Esophagus muscularis mucosa (tissue), 4 donors: Measurements from ENCODE around the gene SKIC8. TPM values are rescaled to one million over a fixed set of nuclear protein-coding genes. Genes with fewer than 3 reads are reported as not detected.
A peak's percentile ranks its signal among the peaks of the same experiment; 100 is the strongest.

Experiments used
- DNase-seq: peaks from one replicate; pipeline ENCODE4 v3.0.0-alpha.2; 2017; ENCODE audit errors: extremely low spot score
- H3K27ac ChIP-seq, 4 donors: fragments of 200-600 bp; sonication (generic); replicated peaks in 1 of 4; 1 replicate in 3 of 4; 2 replicates in 1 of 4; pipeline ENCODE4 v1.5.1; 2016 to 2019; ENCODE audit warnings: mild to moderate bottlenecking in 1 of 4
- H3K27me3 ChIP-seq, 4 donors: fragments of 200-600 bp; sonication (generic); one replicate each; pipeline versions ENCODE4 v1.5.1 to v1.6.0; 2016 to 2019
- H3K36me3 ChIP-seq, 4 donors: fragments of 200-600 bp; sonication (generic); one replicate each; pipeline ENCODE4 v1.5.1; 2016 to 2019
- H3K4me1 ChIP-seq, 4 donors: fragments of 200-600 bp; sonication (generic); one replicate each; pipeline ENCODE4 v1.5.1; 2016 to 2019
- H3K4me3 ChIP-seq, 4 donors: fragments of 200-600 bp; sonication (generic); 1 replicate in 2 of 4; 2 replicates in 2 of 4; pipeline ENCODE4 v1.5.1; 2016 to 2019; ENCODE audit warnings: mild to moderate bottlenecking in 4 of 4, moderate library complexity in 1 of 4
- H3K9me3 ChIP-seq, 4 donors: fragments of 200-600 bp; sonication (generic); 1 replicate in 3 of 4; 2 replicates in 1 of 4; pipeline ENCODE4 v1.5.1; 2016 to 2019
- EP300 ChIP-seq: sonication (generic); formaldehyde crosslinking; IDR thresholded peaks from one replicate; pipeline ENCODE4 v1.6.1; 2017; ENCODE audit warnings: antibody characterized with exemption
- POLR2A ChIP-seq: fragments of 450-650 bp; IDR thresholded peaks from one replicate; pipeline ENCODE4 v1.6.1; 2017; ENCODE audit warnings: antibody characterized with exemption, moderate library complexity, mild to moderate bottlenecking, low read depth
- POLR2AphosphoS5 ChIP-seq, 2 donors: sonication (generic); formaldehyde crosslinking; IDR thresholded peaks; one replicate each; pipeline ENCODE4 v1.6.1; 2017; ENCODE audit warnings: antibody characterized with exemption in 2 of 2
- WGBS: methylation state at CpG from one replicate; pipeline ENCODE4 v1.1.5; 2018; 5-methylcytosine and 5-hydroxymethylcytosine counted together
- intact Hi-C: fragments of 100-400 bp; cut with DNase I; formaldehyde crosslinking; loops from one replicate; pipeline ENCODE4 v1.15.1; 2023
- total RNA-seq, 4 donors: library from RNA; depleted of rRNA; stranded (reverse); fragments of >200 nt; gene quantifications; one replicate each; pipeline versions ENCODE4 v1.1.0 to v1.2.1, GENCODE V29; 2016
- TF ChIP-seq, protein P1 (sequence below), 3 experiments: fragments of 200-600 bp in 2 of 3; fragments of 450-650 bp in 1 of 3; sonication (generic) in 2 of 3; IDR thresholded peaks; one replicate each; pipeline ENCODE4 v1.5.1; 2017 to 2019; ENCODE audit warnings: antibody characterized with exemption in 3 of 3, mild to moderate bottlenecking in 2 of 3, moderate library complexity in 1 of 3

The SKIC8 gene
- 10 to 100 TPM; 34.7 to 52.7 (median 42.7) TPM for total RNA-seq

DNA sequence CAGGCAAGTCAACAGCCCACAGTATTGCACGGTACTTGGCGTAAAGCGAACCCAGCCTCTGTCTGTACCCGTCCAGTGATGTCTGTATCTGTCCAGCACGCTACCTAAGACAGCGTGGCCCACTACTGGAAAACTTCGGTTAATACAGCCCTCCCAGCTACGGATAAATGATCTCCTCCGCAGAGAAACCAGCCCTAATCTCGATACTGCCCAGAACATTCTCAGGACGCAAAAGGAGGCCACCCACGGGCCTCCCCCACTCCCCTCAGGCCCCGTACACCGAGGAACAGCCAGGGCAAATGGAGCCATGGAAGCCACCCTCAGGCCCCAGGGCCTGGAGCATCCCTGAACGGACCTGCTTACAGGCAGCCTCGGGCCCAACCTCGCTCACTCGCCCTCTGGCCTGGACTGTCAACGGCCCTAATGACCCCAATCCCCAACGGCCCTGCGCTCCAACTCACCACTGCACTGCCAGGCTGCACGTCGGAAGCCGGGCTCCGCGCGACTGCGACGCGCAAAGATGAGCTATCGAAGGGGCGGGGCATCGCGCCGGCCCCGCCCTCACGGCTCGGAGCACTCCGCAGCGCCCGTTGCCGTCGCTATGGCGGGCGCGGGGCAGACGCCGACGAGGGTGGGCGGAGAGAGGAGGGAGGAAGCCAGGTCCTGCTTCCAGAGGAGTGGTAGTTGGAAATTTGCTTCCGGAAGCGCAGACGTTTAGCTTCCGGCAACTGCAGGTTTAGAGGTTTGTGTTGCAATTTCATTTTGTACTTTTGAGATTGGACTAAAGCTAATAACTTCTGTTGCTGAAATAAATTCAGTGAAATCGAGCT lies at the start of gene SKIC8:
Gene SKIC8 (minus strand): TSS at position 509 of the 830 bp plus-strand sequence. CDS start 3,923 bp downstream, outside the sequence.
- H3K4me1 ChIP-seq, result peaks cover 15 to 25% (median 20%) of the 10 kb centered on the region in 4 donors
- TF ChIP-seq POLR2AphosphoS5 (IDR thresholded peaks at IDR 0.05) (peak; percentile 96), POLR2A (peak; percentile 56), EP300 (no peak)
- TF ChIP-seq, protein P1, sequence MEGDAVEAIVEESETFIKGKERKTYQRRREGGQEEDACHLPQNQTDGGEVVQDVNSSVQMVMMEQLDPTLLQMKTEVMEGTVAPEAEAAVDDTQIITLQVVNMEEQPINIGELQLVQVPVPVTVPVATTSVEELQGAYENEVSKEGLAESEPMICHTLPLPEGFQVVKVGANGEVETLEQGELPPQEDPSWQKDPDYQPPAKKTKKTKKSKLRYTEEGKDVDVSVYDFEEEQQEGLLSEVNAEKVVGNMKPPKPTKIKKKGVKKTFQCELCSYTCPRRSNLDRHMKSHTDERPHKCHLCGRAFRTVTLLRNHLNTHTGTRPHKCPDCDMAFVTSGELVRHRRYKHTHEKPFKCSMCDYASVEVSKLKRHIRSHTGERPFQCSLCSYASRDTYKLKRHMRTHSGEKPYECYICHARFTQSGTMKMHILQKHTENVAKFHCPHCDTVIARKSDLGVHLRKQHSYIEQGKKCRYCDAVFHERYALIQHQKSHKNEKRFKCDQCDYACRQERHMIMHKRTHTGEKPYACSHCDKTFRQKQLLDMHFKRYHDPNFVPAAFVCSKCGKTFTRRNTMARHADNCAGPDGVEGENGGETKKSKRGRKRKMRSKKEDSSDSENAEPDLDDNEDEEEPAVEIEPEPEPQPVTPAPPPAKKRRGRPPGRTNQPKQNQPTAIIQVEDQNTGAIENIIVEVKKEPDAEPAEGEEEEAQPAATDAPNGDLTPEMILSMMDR (IDR thresholded peaks at IDR 0.05), result no peak
- peaks cover 0 to 11% (median 4%) of the 10 kb centered on the region in 4 donors for H3K27me3 ChIP-seq
- peak within 1 kb of the TSS; percentile 79 to 89 (median 82) for H3K27ac ChIP-seq
- no peaks in the 10 kb centered on the region for H3K9me3 ChIP-seq
- peak; percentile 95 for DNase-seq
- H3K36me3 ChIP-seq, result peaks cover 0 to 15% (median 10%) of the 10 kb centered on the region in 4 donors
- intact Hi-C loops, result no loop called here
- 2% methylated on average over 19 of the region's 55 CpGs for WGBS
- peak within 1 kb of the TSS; percentile 77 to 95 (median 78) for H3K4me3 ChIP-seq

DNA sequence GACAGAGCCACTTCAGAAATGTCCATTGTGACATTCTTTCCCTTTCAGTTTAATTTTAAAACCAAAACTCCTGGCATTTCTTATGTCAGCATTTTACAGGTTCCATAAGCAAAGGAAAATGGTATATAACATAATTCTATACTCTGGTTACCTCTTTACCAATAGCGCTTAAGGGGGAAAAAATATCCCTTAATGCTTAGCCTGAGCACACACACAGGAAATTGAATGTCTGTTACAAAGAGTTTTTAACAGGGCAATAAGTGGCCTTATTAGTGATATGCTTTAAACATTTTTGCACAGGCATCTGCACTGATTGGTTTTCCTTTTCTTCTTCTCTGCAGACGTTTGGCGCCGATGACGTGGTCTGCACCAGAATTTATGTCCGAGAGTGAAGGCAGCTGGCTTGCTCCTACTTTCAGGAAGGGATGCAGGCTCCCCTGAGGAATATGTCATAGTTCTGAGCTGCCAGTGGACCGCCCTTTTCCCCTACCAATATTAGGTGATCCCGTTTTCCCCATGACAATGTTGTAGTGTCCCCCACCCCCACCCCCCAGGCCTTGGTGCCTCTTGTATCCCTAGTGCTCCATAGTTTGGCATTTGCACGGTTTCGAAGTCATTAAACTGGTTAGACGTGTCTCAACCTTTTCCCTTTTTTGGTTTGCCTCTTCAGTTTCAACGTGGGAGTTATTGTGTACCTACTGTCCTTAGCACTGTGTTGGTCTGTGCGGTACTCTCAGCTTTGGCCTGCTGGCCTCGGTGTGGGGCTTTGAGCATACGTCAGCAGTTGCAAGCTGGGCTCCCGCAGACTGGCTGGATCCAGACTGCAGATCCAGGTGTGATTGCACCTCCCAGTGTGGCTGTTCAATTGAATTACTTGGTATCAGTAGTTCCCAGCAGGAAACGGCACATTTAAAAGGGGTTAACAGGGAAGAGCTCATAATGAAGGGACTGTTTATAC lies 48.5 kb upstream of the SKIC8 start:
- WGBS, result 67% methylated on average over 17 of the region's 17 CpGs
- intact Hi-C loops, result no loop called here
- H3K4me1 ChIP-seq, result no peaks in the 10 kb centered on the region
- H3K4me3 ChIP-seq, result no peak overlapping the region
- peaks cover 0 to 51% (median 0%) of the 10 kb centered on the region in 4 donors for H3K27me3 ChIP-seq
- H3K9me3 ChIP-seq, result no peaks in the 10 kb centered on the region
- no peak for DNase-seq
- TF ChIP-seq EP300 (no peak), POLR2AphosphoS5 (IDR thresholded peaks at IDR 0.05) (no peak), POLR2A (no peak)
- TF ChIP-seq, protein P1 (IDR thresholded peaks at IDR 0.05), result no peak
- no peaks in the 10 kb centered on the region for H3K36me3 ChIP-seq
- no peak overlapping the region for H3K27ac ChIP-seq

DNA sequence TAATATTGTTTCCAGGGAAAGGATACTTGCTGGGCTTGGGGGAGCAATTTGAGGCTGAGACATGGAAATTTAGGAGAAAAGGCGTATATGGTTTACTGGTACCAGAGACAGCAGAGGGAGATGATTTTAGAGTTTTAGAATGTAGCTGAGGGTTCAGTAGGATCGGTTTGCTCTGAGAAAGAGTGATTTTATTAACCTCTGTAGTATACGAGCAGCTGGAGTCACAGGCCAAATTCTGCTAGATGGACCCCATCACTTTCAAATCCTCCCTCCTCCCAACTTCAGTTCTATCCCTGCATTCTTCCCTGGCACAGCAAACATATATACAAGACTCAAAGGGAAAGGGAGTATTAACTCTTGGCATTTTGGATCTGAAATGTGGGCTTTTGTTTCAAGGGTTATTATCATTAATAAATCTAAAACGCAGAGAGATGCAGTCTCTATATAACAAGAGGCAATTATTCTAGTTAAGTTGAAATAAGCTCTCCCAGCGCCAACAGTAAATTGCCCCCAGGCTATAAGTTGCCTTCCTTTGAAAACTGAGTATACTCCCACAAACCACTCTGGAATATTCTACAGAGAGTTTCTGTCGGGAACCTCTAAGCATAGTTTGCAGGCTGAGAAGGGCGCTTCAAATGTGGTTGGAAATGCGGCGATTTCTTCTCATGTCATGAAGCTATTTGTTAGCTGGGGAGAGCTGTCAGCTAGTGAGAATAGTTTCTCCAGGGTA lies 46.2 kb upstream of the SKIC8 start:
- no peak overlapping the region for H3K27ac ChIP-seq
- H3K4me3 ChIP-seq, result no peak overlapping the region
- H3K36me3 ChIP-seq, result no peaks in the 10 kb centered on the region
- TF ChIP-seq, protein P1 (IDR thresholded peaks at IDR 0.05), result no peak
- TF ChIP-seq EP300, result no peak
- no peak for TF ChIP-seq POLR2A
- TF ChIP-seq POLR2AphosphoS5 (IDR thresholded peaks at IDR 0.05), result no peak
- no peaks in the 10 kb centered on the region for H3K9me3 ChIP-seq
- WGBS, result 83% methylated on average over 9 of the region's 9 CpGs
- no peak for DNase-seq
- peaks cover 0 to 68% (median 10%) of the 10 kb centered on the region in 4 donors for H3K27me3 ChIP-seq
- intact Hi-C loops, result no loop called here
- H3K4me1 ChIP-seq, result peaks cover under 1 to 10% (median 8%) of the 10 kb centered on the region in 4 donors

DNA sequence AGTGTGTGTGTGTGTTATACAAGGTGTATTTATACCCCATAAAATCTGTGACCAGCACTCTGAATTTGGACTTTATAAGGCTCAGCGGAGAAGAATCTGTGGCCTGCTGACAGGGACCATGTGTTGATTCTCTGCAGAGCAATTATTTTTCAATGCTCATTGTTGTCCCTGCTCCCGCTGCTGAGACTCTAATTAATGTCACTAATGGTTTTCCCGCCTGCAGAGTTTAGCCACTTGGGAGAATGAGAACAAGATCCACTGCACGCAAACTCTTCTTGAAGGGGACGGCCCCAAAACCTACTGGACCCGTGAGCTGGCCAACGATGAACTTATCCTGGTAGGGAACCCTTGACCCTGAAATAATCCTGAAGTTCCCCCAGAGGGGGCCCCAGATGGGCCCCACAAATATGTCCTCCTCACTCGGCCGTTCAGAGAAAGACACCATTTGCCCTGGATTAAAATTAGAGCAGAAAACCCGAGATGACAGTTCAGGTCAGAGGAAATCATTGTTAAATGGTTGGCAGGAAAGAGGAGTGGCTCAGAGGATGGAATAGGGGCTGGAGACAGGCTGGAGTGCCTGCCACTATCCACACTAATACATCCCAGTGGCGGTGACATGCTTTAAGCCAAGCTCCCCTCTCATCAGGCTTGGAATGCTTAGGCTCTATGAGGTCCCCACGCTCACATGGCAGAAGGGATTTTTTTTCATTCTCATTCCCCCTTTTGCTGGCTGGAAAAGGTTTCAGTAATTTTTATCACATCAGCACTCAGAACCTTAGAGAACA lies 44.1 kb upstream of the SKIC8 start:
- no peak overlapping the region for H3K27ac ChIP-seq
- no peak for DNase-seq
- H3K4me1 ChIP-seq, result peaks cover 6 to 19% (median 12%) of the 10 kb centered on the region in 4 donors
- 75% methylated on average over 12 of the region's 12 CpGs for WGBS
- H3K9me3 ChIP-seq, result no peaks in the 10 kb centered on the region
- TF ChIP-seq POLR2AphosphoS5 (IDR thresholded peaks at IDR 0.05) (no peak), EP300 (no peak), POLR2A (no peak)
- TF ChIP-seq, protein P1 (IDR thresholded peaks at IDR 0.05), result no peak
- H3K27me3 ChIP-seq, result peaks cover 0 to 76% (median 21%) of the 10 kb centered on the region in 4 donors
- no peak overlapping the region for H3K4me3 ChIP-seq
- H3K36me3 ChIP-seq, result no peaks in the 10 kb centered on the region
- intact Hi-C loops, result no loop called here
